HFFc6 (cell line): ENCODE measurements around the gene DELE1. TPM values are rescaled to one million over a fixed set of nuclear protein-coding genes. Genes with fewer than 3 reads are reported as not detected.
A peak's percentile ranks its signal among the peaks of the same experiment; 100 is the strongest.

ENCODE experiments used
- DNase-seq: peaks from one replicate; pipeline ENCODE4 v3.0.0-alpha.2; 2018
- H3K27ac Mint-ChIP-seq: 2 replicates; pipeline ENCODE4 v1.8.0; 2020; ENCODE audit warnings: mild to moderate bottlenecking, mixed read lengths
- H3K27me3 Mint-ChIP-seq: 2 replicates; pipeline ENCODE4 v1.8.0; 2021; ENCODE audit warnings: mild to moderate bottlenecking, moderate library complexity, mixed read lengths; ENCODE audit not compliant: insufficient read depth
- H3K36me3 Mint-ChIP-seq: 2 replicates; pipeline ENCODE4 v1.8.0; 2021; ENCODE audit warnings: low read depth, mixed read lengths
- H3K4me1 Mint-ChIP-seq: 2 replicates; pipeline ENCODE4 v1.8.0; 2020; ENCODE audit warnings: low read depth, mixed read lengths
- H3K4me3 Mint-ChIP-seq: 2 replicates; pipeline ENCODE4 v1.8.0; 2020; ENCODE audit warnings: mild to moderate bottlenecking, moderate library complexity, mixed read lengths
- H3K9me3 Mint-ChIP-seq: 2 replicates; pipeline ENCODE4 v1.8.0; 2020; ENCODE audit warnings: mild to moderate bottlenecking, mixed read lengths
- total RNA-seq, 6 experiments: library from RNA; stranded (reverse); fragmentation: NEBNext Ultra II Directional; extraction: Animal tissue kit (Norgen Biotek cat#: 25700); gene quantifications; 2 replicates in 1 of 6; 3 replicates in 5 of 6; pipeline ENCODE4 v1.2.3, GENCODE V29; 2021
- TF ChIP-seq, protein P1 (sequence below): fragments of 200-600 bp; sonication (generic); IDR thresholded peaks from 2 replicates; pipeline ENCODE4 v1.5.0; 2021; ENCODE audit warnings: antibody characterized with exemption, mild to moderate bottlenecking

The DELE1 gene
- total RNA-seq, 6 experiments from 2014 or later = 44.4 to 54.2 (median 46.7) TPM

DNA sequence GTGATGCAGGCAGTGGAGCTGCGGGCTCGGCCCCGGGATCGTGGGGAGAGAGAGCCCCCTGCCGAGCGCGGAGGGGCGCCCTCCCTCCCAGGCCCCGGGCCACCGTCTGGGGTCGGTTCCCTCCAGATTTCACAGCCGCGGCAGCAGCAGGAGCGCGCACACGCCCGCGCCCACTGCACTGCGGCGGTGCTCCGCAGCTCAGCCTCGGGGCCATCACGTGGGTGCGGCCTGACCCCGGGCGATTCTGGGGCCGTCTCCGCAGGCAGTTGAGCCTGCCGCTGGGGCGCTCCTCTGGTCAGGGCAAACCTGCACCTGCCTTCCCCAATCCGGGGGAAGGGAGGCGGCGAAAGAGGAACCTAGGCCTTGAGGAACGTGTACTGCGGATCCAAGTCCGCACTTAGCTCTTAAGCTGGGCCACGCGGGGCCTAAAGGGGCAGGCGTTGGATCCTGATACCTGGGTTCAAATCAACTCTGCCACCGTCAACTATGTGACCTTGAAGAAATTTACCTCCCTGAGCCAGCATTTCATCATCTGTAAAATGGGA lies 9.4 kb upstream of the DELE1 start:
- peaks cover 28% of the 10 kb centered on the region for H3K27me3 Mint-ChIP-seq
- H3K36me3 Mint-ChIP-seq = no peaks in the 10 kb centered on the region
- peaks cover 24% of the 10 kb centered on the region for H3K4me1 Mint-ChIP-seq
- H3K4me3 Mint-ChIP-seq = peak overlapping the region; percentile 68
- TF ChIP-seq, protein P1, sequence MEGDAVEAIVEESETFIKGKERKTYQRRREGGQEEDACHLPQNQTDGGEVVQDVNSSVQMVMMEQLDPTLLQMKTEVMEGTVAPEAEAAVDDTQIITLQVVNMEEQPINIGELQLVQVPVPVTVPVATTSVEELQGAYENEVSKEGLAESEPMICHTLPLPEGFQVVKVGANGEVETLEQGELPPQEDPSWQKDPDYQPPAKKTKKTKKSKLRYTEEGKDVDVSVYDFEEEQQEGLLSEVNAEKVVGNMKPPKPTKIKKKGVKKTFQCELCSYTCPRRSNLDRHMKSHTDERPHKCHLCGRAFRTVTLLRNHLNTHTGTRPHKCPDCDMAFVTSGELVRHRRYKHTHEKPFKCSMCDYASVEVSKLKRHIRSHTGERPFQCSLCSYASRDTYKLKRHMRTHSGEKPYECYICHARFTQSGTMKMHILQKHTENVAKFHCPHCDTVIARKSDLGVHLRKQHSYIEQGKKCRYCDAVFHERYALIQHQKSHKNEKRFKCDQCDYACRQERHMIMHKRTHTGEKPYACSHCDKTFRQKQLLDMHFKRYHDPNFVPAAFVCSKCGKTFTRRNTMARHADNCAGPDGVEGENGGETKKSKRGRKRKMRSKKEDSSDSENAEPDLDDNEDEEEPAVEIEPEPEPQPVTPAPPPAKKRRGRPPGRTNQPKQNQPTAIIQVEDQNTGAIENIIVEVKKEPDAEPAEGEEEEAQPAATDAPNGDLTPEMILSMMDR = peak; percentile 55
- no peak for DNase-seq
- no peaks in the 10 kb centered on the region for H3K9me3 Mint-ChIP-seq
- no peak overlapping the region for H3K27ac Mint-ChIP-seq

GRCh38 chr5:141914797-141915196 lies 8.9 kb upstream of the DELE1 start:
- Mint-ChIP-seq H3K4me3 (0 out of 2 replicates have a peak overlapping the region, but pooled peaks have one; percentile 8), H3K4me1 (peaks cover 21% of the 10 kb centered on the region), H3K36me3 (no peaks in the 10 kb centered on the region), H3K27ac (no peak overlapping the region), H3K27me3 (peaks cover 28% of the 10 kb centered on the region), H3K9me3 (no peaks in the 10 kb centered on the region)
- TF ChIP-seq, protein P1 = no peak
- no peak for DNase-seq

- H3K36me3 Mint-ChIP-seq = no peaks in the 10 kb centered on the region
- no peak for DNase-seq
- H3K9me3 Mint-ChIP-seq = no peaks in the 10 kb centered on the region
- TF ChIP-seq, protein P1 = no peak
- H3K4me1 Mint-ChIP-seq = peaks cover 10% of the 10 kb centered on the region
- peaks cover 27% of the 10 kb centered on the region for H3K27me3 Mint-ChIP-seq
- no peak overlapping the region for H3K4me3 Mint-ChIP-seq
- no peak overlapping the region for H3K27ac Mint-ChIP-seq
Measured at GRCh38 chr5:141915881-141916336, 7.8 kb upstream of the DELE1 start.

DNA sequence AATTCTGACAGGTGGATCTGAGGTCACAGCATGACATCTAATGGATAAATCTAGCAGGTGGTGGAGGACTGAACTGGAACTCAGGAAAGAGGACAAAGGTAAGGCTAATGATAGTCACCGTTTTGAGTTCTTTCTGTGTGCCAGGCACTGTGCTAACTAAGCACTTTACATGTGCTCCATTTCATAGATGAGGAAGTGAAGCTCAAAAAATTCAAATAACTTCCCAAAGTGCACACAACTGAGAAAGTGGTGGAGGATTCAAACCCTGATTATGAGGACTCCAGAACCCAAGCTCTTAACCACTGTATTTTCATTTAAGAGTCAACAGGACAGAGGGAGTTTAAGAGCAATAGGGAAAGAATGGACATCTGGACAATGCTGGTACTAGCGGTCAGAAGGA lies 7.1 kb upstream of the DELE1 start:
- TF ChIP-seq, protein P1 = no peak
- Mint-ChIP-seq H3K4me3 (no peak overlapping the region), H3K27me3 (peaks cover 26% of the 10 kb centered on the region), H3K27ac (no peak overlapping the region), H3K36me3 (no peaks in the 10 kb centered on the region), H3K4me1 (peaks cover 10% of the 10 kb centered on the region), H3K9me3 (no peaks in the 10 kb centered on the region)
- no peak for DNase-seq

GRCh38 chr5:141917760-141918159 lies 5.9 kb upstream of the DELE1 start:
- DNase-seq = no peak
- Mint-ChIP-seq H3K36me3 (no peaks in the 10 kb centered on the region), H3K4me3 (no peak overlapping the region), H3K9me3 (no peaks in the 10 kb centered on the region), H3K27ac (no peak overlapping the region), H3K27me3 (peaks cover 26% of the 10 kb centered on the region), H3K4me1 (peaks cover 10% of the 10 kb centered on the region)
- TF ChIP-seq, protein P1 = no peak
